CD4-positive, alpha-beta memory T cell (primary cell): ENCODE results near the gene CCSER2. TPM values are rescaled to one million over a fixed set of nuclear protein-coding genes. Genes with fewer than 3 reads are reported as not detected.
A peak's percentile ranks its signal among the peaks of the same experiment; 100 is the strongest.

Experiments used
- CTCF ChIA-PET: fragments of 350-600 bp; sonication (Branson Sonifier 250); formaldehyde crosslinking; loops from one replicate; lab custom pipeline; 2021; ENCODE audit warnings: inconsistent platforms; ENCODE audit not compliant: partially characterized antibody; lab: Charles Lee
- POLR2A ChIA-PET: fragments of 350-600 bp; sonication (Branson Sonifier 250); formaldehyde crosslinking; loops from one replicate; lab custom pipeline; 2021; ENCODE audit not compliant: partially characterized antibody; lab: Charles Lee
- DNase-seq, 5 donors: peaks; one replicate each; pipeline versions ENCODE4 v3.0.0 to v3.0.0-alpha.2; 2020 to 2022; ENCODE audit warnings: mixed read lengths in 1 of 5
- H3K27ac ChIP-seq: one replicate; pipeline ENCODE4 v1.7.0; 2013; ENCODE audit warnings: low read depth, low read length
- H3K27me3 ChIP-seq: 2 replicates; pipeline ENCODE4 v1.7.0; 2013; ENCODE audit warnings: mild to moderate bottlenecking, low read length, moderate library complexity; ENCODE audit not compliant: insufficient read depth
- H3K36me3 ChIP-seq: 2 replicates; pipeline ENCODE4 v1.7.0; 2013; ENCODE audit warnings: mild to moderate bottlenecking, low read length, moderate library complexity; ENCODE audit not compliant: insufficient read depth
- H3K4me1 ChIP-seq: 2 replicates; pipeline ENCODE4 v1.7.0; 2013; ENCODE audit warnings: mild to moderate bottlenecking, low read length, moderate library complexity; ENCODE audit not compliant: insufficient read depth
- H3K4me3 ChIP-seq, 2 donors: one replicate each; pipeline ENCODE4 v1.7.0; 2013; ENCODE audit warnings: low read length in 2 of 2, mild to moderate bottlenecking in 1 of 2
- H3K9me3 ChIP-seq, 2 donors: one replicate each; pipeline ENCODE4 v1.7.0; 2013; ENCODE audit warnings: low read length in 2 of 2, control low read depth in 1 of 2; ENCODE audit not compliant: control insufficient read depth in 1 of 2
- H3K27ac Mint-ChIP-seq, 7 donors: one replicate each; pipeline ENCODE4 v1.8.0; 2020 to 2021; ENCODE audit warnings: mixed read lengths in 7 of 7, mild to moderate bottlenecking in 6 of 7, inconsistent platforms in 3 of 7, moderate library complexity in 3 of 7
- H3K27me3 Mint-ChIP-seq, 2 donors: one replicate each; pipeline ENCODE4 v1.8.0; 2020 to 2021; ENCODE audit warnings: mixed read lengths in 2 of 2
- H3K36me3 Mint-ChIP-seq, 2 donors: one replicate each; pipeline ENCODE4 v1.8.0; 2020 to 2021; ENCODE audit warnings: mixed read lengths in 2 of 2, inconsistent platforms in 1 of 2, mild to moderate bottlenecking in 1 of 2
- H3K4me1 Mint-ChIP-seq, 4 donors: one replicate each; pipeline ENCODE4 v1.8.0; 2020 to 2021; ENCODE audit warnings: mixed read lengths in 4 of 4, mild to moderate bottlenecking in 1 of 4
- H3K4me3 Mint-ChIP-seq, 8 donors: one replicate each; pipeline ENCODE4 v1.8.0; 2020 to 2021; ENCODE audit warnings: mixed read lengths in 8 of 8, mild to moderate bottlenecking in 7 of 8, moderate library complexity in 6 of 8, inconsistent platforms in 3 of 8
- H3K9me3 Mint-ChIP-seq, 8 donors: one replicate each; pipeline ENCODE4 v1.8.0; 2020 to 2021; ENCODE audit warnings: mixed read lengths in 8 of 8, mild to moderate bottlenecking in 5 of 8, inconsistent platforms in 3 of 8, moderate library complexity in 1 of 8
- intact Hi-C: fragments of 100-400 bp; cut with micrococcal nuclease; formaldehyde crosslinking; loops from one replicate; pipeline ENCODE4 v1.15.1; 2023
- polyA plus RNA-seq, 2 donors: library from polyadenylated mRNA; unstranded; fragments of 300-500 nt; fragmentation: Illumina TruSeq; gene quantifications; one replicate each; pipeline ENCODE4 v1.2.3, GENCODE V29; 2021
- total RNA-seq, 2 experiments: library from RNA; stranded (reverse); gene quantifications; one replicate each; pipeline ENCODE4 v1.2.3, GENCODE V29; 2021

CCSER2 gene
- total and polyA plus RNA-seq, 4 experiments from 2014 or later: 89.8 to 151 (median 119) TPM

DNA sequence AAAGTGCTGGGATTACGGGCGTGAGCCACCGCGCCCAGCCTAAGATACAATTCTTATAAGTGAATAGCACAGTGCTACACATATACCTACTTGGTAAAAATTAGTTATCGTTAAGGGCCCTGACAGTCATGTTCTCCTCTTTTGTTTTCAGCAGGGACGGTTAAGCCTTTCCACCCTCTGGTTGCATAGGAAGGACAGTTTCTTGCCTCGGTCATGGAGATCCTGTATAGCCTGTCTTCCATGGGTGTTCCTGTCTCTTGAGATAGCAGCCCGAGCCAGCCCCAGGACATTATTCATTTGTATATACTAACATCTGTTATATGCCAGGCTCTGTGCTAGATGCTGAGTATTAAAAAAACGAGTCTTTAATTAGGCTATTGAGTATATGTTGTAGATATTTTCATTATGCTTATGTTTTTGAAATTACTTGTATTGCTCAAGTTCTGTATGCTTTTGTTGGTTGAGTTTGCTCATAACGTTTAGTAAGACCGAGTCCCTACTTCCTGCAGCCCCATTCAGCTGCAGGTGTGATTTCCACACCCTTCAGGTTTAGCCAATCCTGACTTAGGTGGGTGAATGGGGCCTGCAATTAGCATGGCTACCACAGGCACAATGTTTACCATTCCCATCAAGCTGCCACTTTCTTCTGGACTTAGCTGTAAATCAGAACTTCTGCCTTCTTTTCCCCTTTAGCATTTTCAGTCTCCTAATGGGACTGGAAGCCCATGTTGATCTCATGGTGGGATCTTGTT, 24.8 kb downstream of the CCSER2 start:
- Mint-ChIP-seq H3K9me3 (no peaks in the 10 kb centered on the region), H3K27me3 (no peaks in the 10 kb centered on the region), H3K27ac (peak overlapping the region in 5 of 7 donors; percentile 4 to 77 (median 53)), H3K4me3 (peak overlapping the region in 3 of 8 donors; percentile 36 to 63 (median 42)), H3K4me1 (peaks cover 51 to 85% (median 66%) of the 10 kb centered on the region in 4 donors), H3K36me3 (peaks cover 0 to 8% of the 10 kb centered on the region in 2 donors)
- DNase-seq: no peak
- Histone ChIP-seq H3K36me3 (no peaks in the 10 kb centered on the region), H3K27me3 (no peaks in the 10 kb centered on the region), H3K9me3 (no peaks in the 10 kb centered on the region), H3K27ac (no peak overlapping the region), H3K4me1 (peaks cover 62% of the 10 kb centered on the region), H3K4me3 (no peak overlapping the region)
- ChIA-PET CTCF (interaction anchor here (0.6 to 5.2 kb wide), 25 partner anchors 10 to 1717 kb away, joined by 3 to 71 read pairs (median 4); no protein-coding TSS in a partner anchor), POLR2A (interaction anchor here (0.5 to 2.4 kb wide), 4 partner anchors 18 to 24 kb away, joined by 3 to 8 read pairs (median 4); partner anchors contain the start of gene CCSER2)
- intact Hi-C loops: loop anchor here (2.0 kb wide), 1 partner anchor 22 kb away; no protein-coding TSS in a partner anchor

DNA sequence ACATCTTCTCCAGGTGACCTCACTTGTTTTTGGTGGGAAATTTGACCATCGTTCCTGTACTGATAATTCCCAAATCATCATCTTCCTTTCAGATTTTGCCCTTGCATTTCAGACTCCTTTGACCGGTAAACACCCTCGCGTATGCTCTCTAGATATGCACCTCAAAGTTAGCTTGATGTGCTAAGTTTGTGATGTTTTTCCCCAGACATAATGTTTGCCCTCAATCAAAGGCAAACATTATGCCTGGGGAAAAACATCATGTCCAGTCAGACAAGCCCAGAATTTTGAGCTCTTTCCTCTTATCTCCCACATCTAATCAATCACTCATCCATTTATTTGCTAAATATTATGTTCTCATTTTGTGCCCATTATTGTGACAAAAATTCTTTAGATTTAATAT, 26.2 kb downstream of the CCSER2 start:
- peaks cover 61 to 87% (median 75%) of the 10 kb centered on the region in 4 donors for H3K4me1 Mint-ChIP-seq
- intact Hi-C loops: no loop called here
- peak overlapping the region in 3 of 7 donors; percentile 6 to 23 (median 6) for H3K27ac Mint-ChIP-seq
- H3K36me3 Mint-ChIP-seq: peaks cover 0 to 5% of the 10 kb centered on the region in 2 donors
- DNase-seq: no peak
- Histone ChIP-seq H3K4me1 (peaks cover 74% of the 10 kb centered on the region), H3K36me3 (no peaks in the 10 kb centered on the region), H3K27me3 (no peaks in the 10 kb centered on the region), H3K9me3 (no peaks in the 10 kb centered on the region), H3K27ac (no peak overlapping the region), H3K4me3 (no peak overlapping the region)
- H3K9me3 Mint-ChIP-seq: no peaks in the 10 kb centered on the region
- H3K4me3 Mint-ChIP-seq: peak overlapping the region in 4 of 8 donors; percentile 4 to 8 (median 6)
- H3K27me3 Mint-ChIP-seq: no peaks in the 10 kb centered on the region
- CTCF ChIA-PET: interaction anchor here (1.2 to 5.2 kb wide), 5 partner anchors 10 to 183 kb away, joined by 3 to 71 read pairs (median 4); no protein-coding TSS in a partner anchor
- POLR2A ChIA-PET: interaction anchor here (0.6 kb wide), 1 partner anchor 8 kb away, joined by 3 read pairs; no protein-coding TSS in a partner anchor

DNA sequence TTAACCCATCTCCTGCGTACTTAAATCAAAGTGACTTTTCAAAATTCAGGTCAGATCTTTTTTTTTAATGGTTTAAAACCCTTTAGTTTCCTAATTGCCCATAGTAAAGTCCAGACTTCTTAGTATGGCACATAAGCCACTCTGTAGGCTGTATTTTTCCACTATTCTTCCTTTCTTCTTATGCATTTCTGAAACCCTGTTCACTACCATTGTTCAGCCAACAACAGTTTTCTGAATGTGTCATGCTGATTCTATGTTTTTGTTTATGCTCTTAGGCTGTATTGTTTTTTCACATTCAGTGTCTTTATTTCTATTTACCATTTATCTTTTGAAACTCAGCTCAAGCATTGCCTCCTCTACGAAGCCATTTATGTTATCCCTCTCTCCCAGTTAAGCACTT, 26.7 kb downstream of the CCSER2 start:
- peak overlapping the region in 4 of 8 donors; percentile 2 to 27 (median 4) for H3K4me3 Mint-ChIP-seq
- Histone ChIP-seq H3K4me1 (peaks cover 79% of the 10 kb centered on the region), H3K27me3 (no peaks in the 10 kb centered on the region), H3K9me3 (no peaks in the 10 kb centered on the region), H3K27ac (no peak overlapping the region), H3K4me3 (no peak overlapping the region), H3K36me3 (no peaks in the 10 kb centered on the region)
- peak overlapping the region in 3 of 7 donors; percentile 6 to 23 (median 19) for H3K27ac Mint-ChIP-seq
- POLR2A ChIA-PET: interaction anchor here (0.6 kb wide), 1 partner anchor 9 kb away, joined by 3 read pairs; no protein-coding TSS in a partner anchor
- CTCF ChIA-PET: interaction anchor here (1.2 kb wide), 3 partner anchors 10 to 91 kb away, joined by 3 to 4 read pairs (median 3); no protein-coding TSS in a partner anchor
- H3K4me1 Mint-ChIP-seq: peaks cover 61 to 86% (median 74%) of the 10 kb centered on the region in 4 donors
- DNase-seq: no peak
- no peaks in the 10 kb centered on the region for H3K27me3 Mint-ChIP-seq
- H3K36me3 Mint-ChIP-seq: peaks cover 0 to 4% of the 10 kb centered on the region in 2 donors
- intact Hi-C loops: no loop called here
- H3K9me3 Mint-ChIP-seq: no peaks in the 10 kb centered on the region

DNA sequence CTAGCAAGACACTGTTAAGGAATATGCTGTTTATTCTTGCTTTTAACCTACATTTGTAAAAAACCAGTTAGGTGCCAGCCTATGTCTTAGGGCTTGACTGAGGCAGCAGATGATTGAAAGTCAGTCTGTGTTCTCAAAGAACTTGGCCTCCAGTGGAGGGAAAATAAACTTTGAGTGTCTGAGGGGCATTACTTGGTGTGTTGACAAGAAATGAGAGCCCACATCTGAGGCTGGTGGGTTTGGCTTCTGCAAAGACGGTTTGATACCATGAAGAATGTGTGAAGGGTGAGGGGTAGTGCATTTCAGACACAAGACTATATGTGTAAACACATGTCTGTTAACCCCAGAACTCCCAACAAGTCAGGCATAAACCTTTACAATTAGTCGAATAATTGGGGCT, 28.5 kb downstream of the CCSER2 start:
- H3K9me3 Mint-ChIP-seq: no peaks in the 10 kb centered on the region
- ChIA-PET CTCF (interaction anchor here (0.9 to 1.7 kb wide), 4 partner anchors 9 to 184 kb away, joined by 3 to 8 read pairs (median 4); no protein-coding TSS in a partner anchor), POLR2A (no interaction called here)
- intact Hi-C loops: no loop called here
- peaks cover 0 to 7% of the 10 kb centered on the region in 2 donors for H3K36me3 Mint-ChIP-seq
- H3K4me3 ChIP-seq: no peak overlapping the region
- no peaks in the 10 kb centered on the region for H3K27me3 ChIP-seq
- H3K27ac Mint-ChIP-seq: peak overlapping the region in 4 of 7 donors; percentile 1 to 43 (median 28)
- peaks cover 86% of the 10 kb centered on the region for H3K4me1 ChIP-seq
- no peaks in the 10 kb centered on the region for H3K27me3 Mint-ChIP-seq
- DNase-seq: peak in 1 of 5 donors; percentile 6
- H3K36me3 ChIP-seq: no peaks in the 10 kb centered on the region
- no peaks in the 10 kb centered on the region for H3K9me3 ChIP-seq
- no peak overlapping the region for H3K27ac ChIP-seq
- peak overlapping the region in 3 of 8 donors; percentile 4 to 43 (median 29) for H3K4me3 Mint-ChIP-seq
- peaks cover 69 to 97% (median 82%) of the 10 kb centered on the region in 4 donors for H3K4me1 Mint-ChIP-seq

DNA sequence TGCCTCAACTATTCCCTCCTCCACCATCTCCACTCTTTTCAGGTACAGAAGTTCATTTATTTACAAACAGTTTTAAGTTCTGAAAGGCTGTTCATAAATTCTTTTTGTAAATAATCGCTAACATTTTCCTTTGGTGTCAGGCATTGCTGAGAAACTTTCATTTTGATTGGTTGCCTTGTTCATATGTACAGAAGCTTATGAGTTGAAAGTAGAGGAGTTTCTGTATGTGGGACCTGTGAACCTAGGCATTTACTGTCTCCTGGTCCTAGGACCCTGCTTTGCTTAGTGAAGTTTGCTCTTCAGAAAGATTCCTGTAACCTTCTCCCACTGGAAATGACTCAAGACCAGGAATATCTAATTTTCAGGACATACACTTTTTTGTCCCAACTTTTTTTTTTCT, 30.4 kb downstream of the CCSER2 start:
- Histone ChIP-seq H3K4me3 (no peak overlapping the region), H3K27me3 (no peaks in the 10 kb centered on the region), H3K36me3 (no peaks in the 10 kb centered on the region), H3K9me3 (no peaks in the 10 kb centered on the region), H3K4me1 (peaks cover 84% of the 10 kb centered on the region), H3K27ac (no peak overlapping the region)
- intact Hi-C loops: no loop called here
- H3K4me1 Mint-ChIP-seq: peaks cover 71 to 93% (median 82%) of the 10 kb centered on the region in 4 donors
- H3K4me3 Mint-ChIP-seq: no peak overlapping the region
- ChIA-PET POLR2A (no interaction called here), CTCF (interaction anchor here (0.6 to 1.0 kb wide), 2 partner anchors 80 to 178 kb away, joined by 3 read pairs; no protein-coding TSS in a partner anchor)
- peak overlapping the region in 1 of 7 donors; percentile 33 for H3K27ac Mint-ChIP-seq
- no peak for DNase-seq
- no peaks in the 10 kb centered on the region for H3K9me3 Mint-ChIP-seq
- H3K36me3 Mint-ChIP-seq: peaks cover 4 to 6% of the 10 kb centered on the region in 2 donors
- no peaks in the 10 kb centered on the region for H3K27me3 Mint-ChIP-seq

DNA sequence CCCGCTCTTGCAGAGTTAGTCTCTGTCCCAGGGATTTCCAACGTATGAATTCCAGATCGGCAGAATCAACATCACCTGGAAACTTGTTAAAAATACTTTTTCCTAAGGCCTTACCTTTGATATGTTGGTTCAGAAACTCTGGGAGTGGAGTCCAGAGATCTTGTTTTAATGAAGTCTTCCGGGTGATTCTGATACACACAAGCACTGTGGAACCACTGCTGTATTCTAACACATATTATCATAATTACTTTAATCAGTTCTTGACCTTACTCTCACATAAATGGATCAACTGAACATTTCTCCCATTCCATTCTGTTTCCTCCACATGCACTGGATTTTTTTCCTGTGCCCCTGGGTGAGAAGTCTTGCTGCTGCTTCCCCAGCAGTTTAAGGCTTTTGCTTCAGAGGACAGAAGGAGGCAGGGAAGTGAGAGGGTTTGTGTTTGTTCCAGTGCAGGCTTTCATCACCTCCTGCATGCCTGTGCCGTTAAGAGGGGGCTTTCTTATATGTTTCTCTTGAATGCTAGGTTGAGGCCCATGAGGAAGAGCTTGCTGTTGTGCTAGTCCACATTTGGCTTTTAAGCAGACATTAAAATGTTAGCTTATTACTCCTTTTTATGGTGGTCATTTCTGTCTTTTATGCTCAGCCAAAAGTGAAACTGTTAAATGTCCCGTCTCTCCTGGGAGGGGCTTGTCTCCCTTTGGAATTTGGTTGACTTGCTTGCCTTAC, 32.4 kb downstream of the CCSER2 start:
- Histone ChIP-seq H3K4me3 (no peak overlapping the region), H3K27me3 (no peaks in the 10 kb centered on the region), H3K27ac (no peak overlapping the region), H3K4me1 (peaks cover 72% of the 10 kb centered on the region), H3K9me3 (no peaks in the 10 kb centered on the region), H3K36me3 (no peaks in the 10 kb centered on the region)
- Mint-ChIP-seq H3K27ac (peak overlapping the region; percentile 42 to 74 (median 58)), H3K27me3 (no peaks in the 10 kb centered on the region), H3K4me1 (peaks cover 66 to 91% (median 73%) of the 10 kb centered on the region in 4 donors), H3K9me3 (no peaks in the 10 kb centered on the region), H3K36me3 (peaks cover 4 to 6% of the 10 kb centered on the region in 2 donors), H3K4me3 (peak overlapping the region in 5 of 8 donors; percentile 0 to 46 (median 6))
- intact Hi-C loops: no loop called here
- ChIA-PET CTCF (interaction anchor here (1.1 to 2.0 kb wide), 6 partner anchors 12 to 180 kb away, joined by 3 to 6 read pairs (median 4); no protein-coding TSS in a partner anchor), POLR2A (no interaction called here)
- no peak for DNase-seq
